ENCODE measurements around the gene STARD4.

Gene STARD4

DNA sequence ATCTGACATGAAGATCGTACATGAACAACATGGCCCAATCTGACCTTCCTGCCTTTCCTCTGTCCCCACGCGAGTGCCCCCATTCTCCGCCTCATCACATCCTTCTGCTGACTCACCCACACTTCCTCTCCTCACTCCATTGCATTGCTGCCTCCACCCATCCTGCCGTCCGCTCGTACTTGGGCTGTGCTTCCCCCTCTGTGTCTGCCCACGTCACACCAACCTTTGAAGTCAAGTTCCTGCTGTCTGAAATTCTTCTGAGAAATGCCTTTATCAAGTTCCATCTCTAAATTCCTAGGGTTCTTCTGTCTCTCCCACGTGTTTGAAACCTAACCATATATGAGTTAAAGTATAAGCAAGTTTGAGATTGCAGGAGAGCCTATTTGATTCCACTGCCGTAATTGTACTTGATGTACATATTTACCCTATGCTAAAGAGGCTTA lies 18.0 kb upstream of the STARD4 start:
- in situ Hi-C loops (cut with MboI; ENCODE audit: low sequenced_read_pairs): no loop called here

DNA sequence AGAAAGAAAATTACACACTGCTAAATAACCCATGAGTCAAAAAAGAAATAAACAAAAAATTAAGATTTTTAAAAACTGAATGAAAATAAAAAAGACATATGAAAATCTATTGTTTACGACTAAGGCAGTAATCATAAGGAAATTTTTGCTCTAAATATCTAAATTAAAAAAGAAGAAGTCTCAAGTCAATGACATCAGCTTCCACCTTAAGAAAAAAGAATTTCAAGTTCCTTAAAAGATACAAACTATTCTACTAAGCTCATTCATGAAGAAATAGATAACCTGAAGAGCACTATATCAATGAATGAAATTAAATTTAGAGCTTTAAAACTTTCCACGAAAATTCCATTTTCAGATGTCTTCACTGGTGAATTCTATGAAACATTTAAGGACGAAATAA lies 15.7 kb upstream of the STARD4 start:
- in situ Hi-C loops (cut with MboI; ENCODE audit: low sequenced_read_pairs): no loop called here

DNA sequence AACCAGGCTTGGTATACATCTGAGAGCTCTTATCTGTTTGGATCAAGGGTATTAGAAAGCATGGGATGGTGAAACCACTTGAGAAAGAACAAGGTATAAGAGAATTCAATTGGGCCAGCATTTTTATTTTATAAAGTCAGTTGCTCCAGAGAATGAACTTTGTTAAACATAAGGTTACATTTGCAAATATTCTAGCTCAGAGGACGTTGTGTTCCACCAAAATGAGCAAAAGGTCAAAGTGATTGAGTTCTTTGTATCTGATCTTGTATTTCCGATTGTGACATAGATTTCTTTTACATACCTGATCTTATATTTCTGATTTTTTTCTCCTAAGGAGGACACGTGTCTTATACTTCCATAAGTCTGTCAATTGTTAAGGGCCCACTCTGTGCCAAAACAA lies 8.6 kb upstream of the STARD4 start:
- in situ Hi-C loops (cut with MboI; ENCODE audit: low sequenced_read_pairs): no loop called here

DNA sequence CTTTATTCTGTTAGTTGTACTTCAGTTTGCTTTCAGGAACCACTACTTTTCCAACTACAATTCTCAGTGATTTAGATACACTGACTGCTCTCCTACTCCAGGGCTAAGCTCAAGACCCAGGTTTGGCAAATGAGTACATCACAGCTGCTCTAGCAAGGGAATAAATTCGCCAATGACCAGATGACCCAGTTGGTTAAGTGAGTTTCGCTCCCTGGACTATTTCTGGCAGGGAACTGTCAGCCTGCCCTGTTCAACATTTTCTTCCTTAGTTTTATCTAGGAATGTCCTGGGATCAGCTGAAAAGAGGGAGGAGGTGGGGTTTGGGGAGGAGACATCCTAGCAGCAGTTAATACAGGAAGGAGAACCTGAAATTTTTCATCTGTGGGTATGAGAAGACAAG lies 6.4 kb upstream of the STARD4 start:
- in situ Hi-C loops (cut with MboI; ENCODE audit: low sequenced_read_pairs): no loop called here

DNA sequence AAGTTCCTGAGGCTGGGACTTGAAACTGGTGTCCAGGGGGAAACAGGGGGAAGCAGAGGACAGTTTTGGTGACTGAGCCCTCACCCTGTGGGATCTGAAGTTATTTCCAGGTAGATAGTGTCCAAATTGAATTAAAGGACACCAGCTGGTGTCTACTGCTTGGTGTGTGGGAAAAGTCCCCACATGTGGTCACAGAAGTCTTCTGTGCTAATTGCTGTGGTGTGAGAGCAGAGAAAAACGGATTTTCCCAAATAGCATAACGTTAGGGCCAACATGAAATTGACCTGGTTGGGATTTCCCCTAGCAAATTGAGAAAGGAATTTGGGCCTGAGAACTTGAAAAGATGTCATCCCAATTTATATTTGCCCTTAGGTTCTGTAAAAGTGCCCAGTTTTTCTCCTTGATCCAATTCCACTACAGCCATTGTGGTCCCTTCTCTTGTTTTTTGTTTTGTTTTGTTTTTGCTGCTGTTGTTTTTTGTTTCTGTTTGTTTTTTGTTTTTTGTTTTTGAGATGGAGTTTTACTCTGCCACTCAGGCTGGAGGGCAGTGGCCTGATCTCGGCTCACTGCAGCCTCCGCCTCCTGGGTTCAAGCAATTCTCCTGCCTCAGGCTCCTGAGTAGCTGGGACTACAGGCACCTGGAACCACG lies 5.6 kb upstream of the STARD4 start:
- in situ Hi-C loops (cut with MboI; ENCODE audit: low sequenced_read_pairs): no loop called here

DNA sequence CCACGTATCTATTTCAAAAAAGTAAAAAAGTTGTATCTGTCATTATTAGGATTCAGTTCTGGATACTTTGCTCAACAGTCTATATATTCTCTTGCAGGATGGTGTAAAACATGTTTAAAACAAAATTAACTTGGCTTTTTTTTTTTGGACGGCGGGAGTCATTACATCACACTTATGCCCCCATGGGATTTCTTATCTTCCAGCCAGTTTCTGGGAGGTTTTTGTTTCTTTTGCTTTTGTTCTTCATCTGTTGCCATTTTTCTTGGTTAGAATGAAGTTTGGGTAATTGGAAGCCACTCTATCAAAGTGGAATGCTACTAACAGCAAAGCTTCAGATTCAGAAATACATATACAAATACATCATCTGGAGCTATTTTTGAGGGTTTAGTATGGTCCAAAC lies 1.8 kb upstream of the STARD4 start:
- in situ Hi-C loops (cut with MboI; ENCODE audit: low sequenced_read_pairs): no loop called here

DNA sequence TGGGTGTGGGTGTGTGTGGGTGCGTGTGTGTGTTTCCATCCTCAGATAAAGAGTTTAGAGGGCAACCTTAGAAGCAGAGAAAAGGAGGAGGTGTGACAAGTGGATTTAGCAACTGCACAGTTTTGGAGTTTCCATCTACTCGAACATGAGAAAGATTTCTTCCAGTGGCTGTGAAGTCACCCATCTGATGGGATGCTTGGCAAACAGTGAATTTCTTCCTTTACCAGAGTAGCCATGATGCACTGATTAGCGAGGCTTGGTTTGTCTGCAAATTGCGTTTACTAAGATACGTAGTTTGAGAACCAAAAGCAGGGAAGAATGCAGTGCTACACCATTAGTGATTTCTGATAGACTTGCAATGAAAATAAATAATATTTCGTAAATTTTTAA lies 791 bp upstream of the STARD4 start:
- in situ Hi-C loops (cut with MboI; ENCODE audit: low sequenced_read_pairs): no loop called here

DNA sequence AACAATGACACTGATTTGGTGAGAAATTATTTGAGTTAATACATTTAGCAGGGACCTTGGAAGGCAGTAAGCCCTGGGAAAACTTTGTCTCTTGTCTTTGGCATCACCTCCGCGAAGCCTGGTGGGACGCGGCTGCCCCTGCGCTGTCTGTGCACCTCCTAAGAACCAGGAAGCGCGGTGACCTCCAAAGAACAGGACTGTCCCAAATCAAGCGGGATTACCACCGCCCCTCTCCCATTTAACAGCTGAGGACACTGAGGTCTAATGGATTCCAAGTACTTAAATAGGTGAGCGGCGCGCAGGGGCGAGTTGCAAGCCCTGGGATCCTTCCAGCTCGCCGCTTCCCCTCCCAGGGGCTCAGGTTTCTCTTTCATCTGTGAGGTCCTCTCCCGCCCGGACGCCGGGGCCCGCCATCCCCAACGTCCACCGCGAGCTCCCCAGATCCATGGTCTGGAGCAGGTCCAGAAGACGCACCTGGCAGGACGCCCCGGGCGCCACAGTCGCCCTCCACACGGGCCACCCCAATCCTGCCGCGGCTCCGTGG lies 432 bp downstream of the STARD4 start:
- in situ Hi-C loops (cut with MboI; ENCODE audit: low sequenced_read_pairs): no loop called here

DNA sequence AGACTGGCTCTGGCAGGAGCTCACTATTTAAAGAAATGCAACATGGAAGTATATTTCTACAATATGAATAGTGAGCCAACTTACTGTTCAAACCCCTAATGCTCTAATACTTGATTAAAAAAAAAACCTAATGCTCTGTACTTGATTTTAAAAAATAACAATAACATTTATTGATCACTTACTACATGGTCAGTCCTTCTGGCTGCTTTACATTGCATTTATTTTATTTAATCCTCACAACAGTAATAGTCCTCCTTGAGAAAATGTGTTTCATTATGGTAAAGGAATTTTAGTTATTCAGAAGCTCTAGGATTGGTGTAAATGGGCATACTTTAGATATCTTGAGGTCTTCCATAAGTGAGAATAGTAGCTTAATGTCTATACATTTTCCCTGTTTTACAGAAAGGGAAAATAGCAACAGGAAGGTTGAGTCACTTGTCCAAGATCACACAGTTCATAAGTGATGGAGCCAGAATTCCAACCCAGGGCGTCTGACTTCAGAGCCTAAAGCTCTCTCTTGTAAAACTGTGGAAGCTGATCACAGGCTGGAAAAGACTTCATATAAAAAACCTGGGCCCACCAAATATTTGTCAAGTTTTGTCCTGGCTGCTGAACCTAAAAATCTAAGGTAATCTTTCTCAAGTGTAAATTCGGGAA lies 1.0 kb downstream of the STARD4 start:
- in situ Hi-C loops (cut with MboI; ENCODE audit: low sequenced_read_pairs): no loop called here

DNA sequence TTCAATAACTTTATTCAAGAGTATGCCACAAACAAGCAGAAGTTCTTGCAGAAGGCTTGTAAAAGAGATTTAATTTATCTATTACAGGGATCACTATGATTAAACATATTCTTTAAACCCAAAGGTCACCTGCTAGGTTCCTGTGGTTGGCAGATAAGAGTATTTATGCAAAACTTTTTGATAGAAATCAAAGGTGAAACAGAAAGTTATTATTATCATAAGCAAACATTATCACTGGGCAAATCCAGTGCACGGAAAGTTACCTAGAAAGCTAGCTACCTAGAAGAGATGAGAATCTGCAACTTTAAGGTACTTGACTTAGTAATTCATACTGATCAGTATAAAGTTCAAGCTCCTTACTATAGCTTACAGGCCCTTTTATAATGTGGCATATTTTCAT lies 3.2 kb downstream of the STARD4 start:
- in situ Hi-C loops (cut with MboI; ENCODE audit: low sequenced_read_pairs): no loop called here

DNA sequence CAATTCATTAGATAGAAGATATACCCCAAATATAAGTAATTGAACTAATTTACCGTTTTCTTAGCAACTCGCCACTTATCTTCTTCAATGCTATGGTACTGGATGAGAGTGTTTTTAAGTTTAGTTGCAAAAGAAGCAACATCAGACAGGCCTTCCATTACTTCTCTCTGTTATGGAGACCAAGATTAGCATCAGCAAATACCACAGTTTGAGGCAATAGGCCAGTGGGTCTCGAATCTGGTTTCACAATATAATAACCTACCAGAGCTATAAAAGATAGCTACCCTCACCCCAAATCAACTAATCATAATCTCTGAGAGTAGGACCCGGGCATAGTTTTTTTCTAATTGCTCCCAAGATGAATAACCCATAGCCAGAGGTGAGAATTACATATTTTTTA lies 5.1 kb downstream of the STARD4 start:
- in situ Hi-C loops (cut with MboI; ENCODE audit: low sequenced_read_pairs): no loop called here

DNA sequence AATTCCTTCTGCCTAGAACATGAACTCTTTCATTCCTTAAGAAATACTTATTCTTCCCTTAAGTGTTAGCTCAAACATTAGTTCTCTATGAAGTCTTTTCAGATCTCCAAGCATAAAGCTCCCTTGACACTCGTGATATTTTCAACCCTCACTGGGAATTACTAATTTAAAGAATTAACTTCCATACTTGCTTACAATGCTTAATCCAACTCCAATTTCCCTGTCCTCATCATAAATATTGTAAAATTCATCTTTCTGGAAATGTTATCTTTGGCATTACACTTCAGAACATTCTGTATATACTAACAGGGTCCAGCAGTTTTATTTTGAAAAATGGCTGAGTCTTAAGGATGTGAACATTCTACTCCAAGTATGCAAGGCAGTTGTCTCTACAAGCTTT lies 7.2 kb downstream of the STARD4 start:
- in situ Hi-C loops (cut with MboI; ENCODE audit: low sequenced_read_pairs): no loop called here

DNA sequence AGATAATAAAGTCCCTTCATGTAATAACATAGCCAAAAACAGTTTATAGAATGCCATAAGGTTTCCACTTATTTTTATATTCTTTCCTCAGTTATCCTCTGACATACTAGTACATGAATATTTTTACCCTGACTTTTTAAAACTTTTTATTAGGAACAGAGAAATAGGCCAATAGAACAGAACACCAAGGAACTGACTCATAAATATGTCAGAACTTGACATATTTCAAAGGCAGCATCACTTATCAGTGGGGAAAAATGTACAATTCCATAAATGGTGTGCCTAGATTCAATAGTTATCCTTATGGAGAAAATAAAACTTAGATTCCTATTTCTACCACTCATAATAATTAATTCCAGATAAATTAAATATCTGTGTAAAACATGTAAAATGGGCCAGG lies 9.4 kb downstream of the STARD4 start:
- in situ Hi-C loops (cut with MboI; ENCODE audit: low sequenced_read_pairs): no loop called here

DNA sequence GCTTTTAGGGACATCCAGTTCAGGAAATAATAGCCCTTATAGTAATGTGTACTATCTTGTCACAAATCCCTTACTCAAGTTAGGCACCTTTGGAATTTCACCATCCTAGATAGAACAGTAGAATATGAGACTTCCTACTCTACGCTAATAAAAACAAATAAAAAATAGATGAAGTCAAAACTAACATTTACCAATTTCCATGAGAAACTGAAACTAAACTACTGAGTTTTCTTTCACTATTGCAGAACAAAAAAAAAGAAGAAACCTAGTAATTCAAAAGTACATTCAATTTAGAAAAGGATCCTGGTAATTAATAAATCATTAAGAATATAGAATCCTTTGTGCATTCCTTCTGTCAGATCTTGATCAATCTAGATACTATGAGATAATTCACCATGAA lies 14.0 kb downstream of the STARD4 start:
- in situ Hi-C loops (cut with MboI; ENCODE audit: low sequenced_read_pairs): no loop called here

DNA sequence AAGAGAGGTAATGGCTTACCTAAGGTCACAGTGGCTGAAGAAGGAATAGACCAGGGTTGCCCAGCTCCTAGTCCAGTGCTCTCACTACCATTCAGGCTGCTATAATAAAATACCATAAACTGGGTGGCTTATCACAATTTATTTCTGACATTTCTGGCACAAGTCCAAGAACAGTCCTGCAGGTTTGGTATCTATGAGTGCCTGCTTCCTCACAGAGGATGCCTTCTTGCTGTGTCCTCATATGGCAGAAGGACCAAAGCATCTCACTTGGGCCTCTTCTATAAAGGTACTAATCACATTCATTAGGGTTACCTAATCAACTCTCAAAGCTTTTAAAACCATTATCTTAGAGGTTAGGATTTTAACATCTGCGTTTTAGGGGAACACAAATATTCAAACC lies 17.2 kb downstream of the STARD4 start:
- in situ Hi-C loops (cut with MboI; ENCODE audit: low sequenced_read_pairs): no loop called here

DNA sequence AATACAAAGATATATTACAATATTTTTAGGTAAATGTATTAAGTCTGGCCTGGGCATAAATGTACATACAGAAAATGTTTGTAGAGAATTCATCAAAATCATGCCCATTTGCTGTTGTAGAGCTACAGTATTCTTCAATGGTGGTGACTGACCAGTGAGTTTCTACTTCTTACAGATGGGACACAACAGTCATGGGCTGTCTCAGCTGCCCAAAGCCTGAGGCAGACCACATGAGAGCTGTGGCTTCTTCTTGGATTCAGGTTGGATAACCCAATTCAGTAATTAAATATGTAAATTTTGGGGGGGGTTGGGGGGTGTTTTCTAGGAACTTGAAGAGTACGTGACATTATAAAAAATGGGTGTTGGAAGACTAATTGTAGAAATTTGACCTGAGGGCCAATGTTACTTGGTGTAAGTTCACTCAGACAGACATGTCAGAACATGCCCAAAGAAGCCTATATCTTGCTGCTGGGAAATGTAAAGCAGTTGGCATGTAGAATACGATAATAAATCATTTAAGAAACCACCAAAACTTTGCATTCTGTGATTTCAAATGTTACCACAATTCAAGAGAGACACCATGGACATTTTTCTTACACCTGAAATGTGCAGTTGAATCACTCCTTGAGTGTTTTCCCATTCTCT lies 17.9 kb downstream of the STARD4 start:
- in situ Hi-C loops (cut with MboI; ENCODE audit: low sequenced_read_pairs): no loop called here

DNA sequence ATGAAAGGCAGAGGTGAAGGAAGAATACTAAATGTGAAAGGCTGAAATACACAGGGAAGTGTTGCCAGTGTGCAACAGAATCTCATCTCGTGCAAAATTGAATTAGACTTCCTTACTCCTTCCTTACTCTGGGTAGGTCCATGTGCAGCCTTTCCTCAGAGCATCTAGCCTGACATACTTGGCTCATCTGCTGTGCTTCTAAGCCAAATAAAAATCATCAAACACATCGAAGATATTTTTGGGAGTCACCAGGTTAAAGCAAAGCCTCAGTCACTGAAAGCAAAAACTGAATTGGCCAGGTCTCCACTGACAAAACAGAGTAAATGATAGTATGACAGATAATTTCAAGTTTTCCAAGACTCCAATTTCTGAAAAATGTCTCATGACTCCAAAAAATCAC lies 19.3 kb downstream of the STARD4 start:
- in situ Hi-C loops (cut with MboI; ENCODE audit: low sequenced_read_pairs): no loop called here

DNA sequence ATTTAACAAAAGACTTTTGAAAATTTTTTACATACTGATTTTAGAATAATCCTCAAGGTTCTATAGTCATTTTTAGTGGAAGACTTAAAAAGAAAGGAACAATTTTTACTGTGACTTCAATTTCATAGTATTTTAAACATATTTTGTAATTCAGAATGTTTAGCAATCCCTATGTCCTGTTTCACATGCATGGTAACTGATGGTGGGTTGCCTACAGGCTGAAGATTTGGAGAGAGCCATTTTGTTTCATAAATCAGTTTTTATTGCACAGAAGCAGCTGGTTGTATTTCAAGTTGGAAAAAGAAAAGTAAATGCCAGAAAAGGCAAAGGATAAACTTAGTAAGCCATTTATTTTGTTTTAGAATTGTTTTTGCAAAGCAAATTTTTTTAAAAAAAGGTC lies 24.0 kb downstream of the STARD4 start:
- in situ Hi-C loops (cut with MboI; ENCODE audit: low sequenced_read_pairs): no loop called here

DNA sequence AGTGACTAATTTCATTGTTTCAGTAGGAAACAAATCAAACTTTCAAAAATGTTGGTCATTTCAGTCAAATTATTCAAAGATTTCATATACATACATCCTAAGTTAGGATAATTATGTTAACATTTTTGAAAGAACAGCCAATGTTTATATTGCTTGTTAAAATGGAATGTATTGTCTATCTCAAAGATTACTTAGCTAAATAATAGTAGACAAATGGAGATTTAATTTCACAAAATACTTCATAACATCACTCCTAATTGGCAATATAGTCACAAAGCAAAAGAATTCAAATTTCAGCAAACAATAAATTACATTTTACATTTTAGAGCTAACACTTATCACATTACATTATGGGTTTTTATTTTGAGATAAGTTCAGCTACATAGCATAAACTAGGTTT lies 25.4 kb downstream of the STARD4 start:
- in situ Hi-C loops (cut with MboI; ENCODE audit: low sequenced_read_pairs): no loop called here

DNA sequence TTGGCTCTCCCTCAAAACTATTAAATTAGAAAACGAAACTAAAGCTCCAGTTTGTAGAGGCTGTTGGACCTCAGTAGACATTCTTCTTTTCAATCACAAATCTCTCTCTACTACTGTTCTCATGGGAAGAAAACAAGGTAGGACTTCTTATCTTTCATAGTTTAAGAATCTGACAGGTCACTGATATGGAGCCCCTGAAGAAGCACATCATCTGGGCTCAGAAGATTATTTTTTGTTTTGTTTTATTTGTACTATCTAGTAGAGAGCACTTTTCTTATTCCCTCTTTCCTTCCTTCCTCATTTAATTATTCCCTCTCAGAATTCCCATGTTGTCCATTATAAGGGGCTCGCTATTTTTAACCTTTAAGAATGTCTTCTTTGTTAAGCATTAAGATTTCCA lies 26.3 kb downstream of the STARD4 start:
- in situ Hi-C loops (cut with MboI; ENCODE audit: low sequenced_read_pairs): no loop called here

DNA sequence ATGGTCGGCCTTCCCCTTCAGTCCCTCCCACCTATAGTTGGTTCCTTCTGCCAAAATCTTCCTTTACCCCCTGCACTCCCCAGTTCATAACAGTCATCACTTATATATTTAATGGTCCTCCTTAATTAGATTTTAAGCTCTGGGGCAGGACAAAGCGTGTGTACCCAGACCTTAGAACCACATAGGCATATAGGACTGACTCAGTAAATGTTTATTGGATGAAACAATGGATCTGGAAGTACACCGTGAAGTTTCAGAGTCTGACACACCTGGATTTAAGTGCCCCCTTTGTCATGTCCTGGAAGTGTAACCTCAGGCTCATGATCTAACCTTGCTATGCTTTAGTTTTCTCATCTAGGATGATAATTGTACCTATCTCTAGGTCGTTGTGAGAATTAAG lies 32.0 kb downstream of the STARD4 start:
- in situ Hi-C loops (cut with MboI; ENCODE audit: low sequenced_read_pairs): no loop called here

DNA sequence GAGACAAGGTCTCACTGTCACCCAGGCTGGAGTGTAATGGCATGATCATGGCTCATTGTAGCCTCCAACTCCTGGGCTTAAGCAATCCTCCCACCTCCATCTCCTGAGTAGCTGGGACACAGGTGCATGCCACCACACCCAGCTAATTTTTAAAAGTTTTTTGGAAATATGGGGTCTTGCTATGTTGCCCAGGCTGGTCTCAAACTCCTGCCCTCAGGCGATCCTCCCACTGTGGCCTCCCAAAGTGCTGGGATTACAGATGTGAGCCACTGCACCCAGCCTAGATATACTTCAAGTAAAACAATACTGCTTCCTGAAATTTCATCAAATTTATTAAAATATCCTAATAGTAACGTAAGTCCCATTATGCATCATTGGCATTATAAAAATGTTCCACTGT lies 33.4 kb downstream of the STARD4 start:
- in situ Hi-C loops (cut with MboI; ENCODE audit: low sequenced_read_pairs): no loop called here
